ENCODE measurements around the gene CT45A9.
"Not testable (repeated sequence)": the region's sequence is repeated elsewhere in the genome, so short reads cannot be mapped to it uniquely, and the experiment has no call there.

CT45A9 gene

DNA sequence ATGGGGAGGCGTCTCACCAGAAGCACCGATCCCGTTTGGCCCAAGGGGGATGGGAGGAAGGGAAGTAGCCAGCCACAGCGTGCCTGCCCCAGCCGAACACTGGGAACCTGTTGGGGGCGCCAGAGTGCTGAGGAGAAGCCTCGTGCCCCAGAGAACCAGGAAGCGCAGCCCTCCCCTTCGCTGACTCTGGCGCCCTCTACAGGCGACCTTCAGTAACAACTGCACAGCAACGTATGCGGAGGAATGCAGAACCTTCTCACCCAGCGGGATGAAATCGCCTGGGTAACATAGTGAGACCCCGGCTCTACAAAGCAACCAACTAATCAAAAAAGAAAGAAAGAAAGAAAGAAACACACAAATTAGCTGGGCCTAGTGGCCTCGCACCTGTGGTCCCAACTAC, 51.7 kb downstream of the CT45A9 start, which contains the start of gene CT45A2:
TSS of gene CT45A2 (minus strand) at position 101 of the 400 bp plus-strand sequence. CDS start 3,747 bp downstream, outside the sequence.
- WGBS (ENCODE audit: extremely low coverage, insufficient coverage, low lambda C conversion rate): no CpG with 5 or more reads among the region's 17 CpGs
- H2AK5ac ChIP-seq (ENCODE audit: low read length); H3K4me3 ChIP-seq (ENCODE audit: low read length); H3K27ac ChIP-seq (ENCODE audit: low read depth, low read length); H3K4me2 ChIP-seq (ENCODE audit: low read length); DNase-seq; H2BK5ac ChIP-seq (ENCODE audit: low read length); H2BK120ac ChIP-seq (ENCODE audit: low read depth, low read length); H2BK15ac ChIP-seq (replicated peaks; ENCODE audit: low read depth); H3K9ac ChIP-seq (ENCODE audit: low read length); H3K36me3 ChIP-seq (ENCODE audit: control insufficient read depth, insufficient read depth, low read length); H3K79me1 ChIP-seq (ENCODE audit: low read length); H3K27me3 ChIP-seq (ENCODE audit: insufficient read depth, low read length, poor library complexity); H3K23ac ChIP-seq (ENCODE audit: low read length); H3K79me2 ChIP-seq (ENCODE audit: control insufficient read depth, insufficient read depth, low read length); H3K56ac ChIP-seq (ENCODE audit: low read length); H3K4ac ChIP-seq (ENCODE audit: low read depth, low read length); H4K8ac ChIP-seq (ENCODE audit: low read depth, low read length); H4K5ac ChIP-seq (ENCODE audit: low read length); H3K4me1 ChIP-seq (ENCODE audit: control insufficient read depth, low read depth, low read length); H3K18ac ChIP-seq (ENCODE audit: low read length): not testable (repeated sequence)
